ENCODE results near the gene CDRT15. TPM values are rescaled to one million over a fixed set of nuclear protein-coding genes. Genes with fewer than 3 reads are reported as not detected.
"Not testable (repeated sequence)": the region's sequence is repeated elsewhere in the genome, so short reads cannot be mapped to it uniquely, and the experiment has no call there.

CDRT15 gene
- total RNA-seq: not detected

DNA sequence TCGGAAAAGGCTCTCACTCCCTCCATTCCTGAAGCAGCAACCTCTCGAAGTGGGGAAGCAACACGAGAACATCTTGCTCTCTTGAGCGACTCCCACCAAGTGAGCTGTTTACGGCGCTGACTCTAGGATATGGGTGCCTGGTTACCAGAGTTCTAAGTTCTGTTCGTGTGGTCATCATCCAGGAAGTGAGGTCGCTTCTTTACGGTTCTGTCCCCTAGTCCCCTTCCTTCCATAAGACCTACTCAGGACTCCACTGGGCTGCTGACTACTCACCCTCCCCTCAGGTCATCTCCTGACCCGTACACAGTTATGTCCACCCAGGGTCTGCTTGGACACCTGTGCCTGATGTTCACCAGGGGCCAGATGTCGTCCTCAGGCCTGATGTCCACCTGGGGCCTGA is at the start of gene CDRT15:
Gene CDRT15 (minus strand): TSS at position 101 of the 400 bp plus-strand sequence. CDS start 29 bp downstream, at position 72.
- H3K27me3 ChIP-seq; H3K27ac ChIP-seq; H3K9me3 ChIP-seq; intact Hi-C loops (cut with DNase I); H3K4me3 ChIP-seq (replicated peaks in 1 of 3); DNase-seq; H3K4me1 ChIP-seq; H3K36me3 ChIP-seq: not testable (repeated sequence)
- 93 to 94% methylated on average over 9 of the region's 11 CpGs for WGBS, 2 donors

DNA sequence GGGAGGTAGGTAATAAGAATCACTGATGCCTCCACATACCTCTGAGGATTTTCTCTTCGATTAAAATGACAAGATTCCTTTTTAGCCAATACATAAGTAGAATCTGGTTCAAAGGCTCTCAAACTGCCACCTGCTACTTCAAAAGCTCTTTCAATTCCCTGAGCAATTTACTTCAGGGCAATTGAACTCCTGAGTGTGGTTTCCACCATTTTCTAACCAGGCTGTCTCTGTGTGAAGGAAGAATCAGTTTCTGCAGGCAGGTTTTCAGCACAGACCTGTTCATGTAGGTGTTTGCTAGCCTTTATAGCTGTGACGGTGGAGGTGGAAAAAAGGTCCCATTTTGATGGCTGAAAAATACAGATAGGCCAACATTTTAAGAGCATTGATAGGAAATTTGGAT is 46.1 kb upstream of the CDRT15 start:
- H3K9me3 ChIP-seq: no peaks in the 10 kb centered on the region
- intact Hi-C loops (cut with DNase I): no loop called here
- TF ChIP-seq POLR2A (IDR thresholded peaks at IDR 0.05): no peak
- TF ChIP-seq, protein P1, sequence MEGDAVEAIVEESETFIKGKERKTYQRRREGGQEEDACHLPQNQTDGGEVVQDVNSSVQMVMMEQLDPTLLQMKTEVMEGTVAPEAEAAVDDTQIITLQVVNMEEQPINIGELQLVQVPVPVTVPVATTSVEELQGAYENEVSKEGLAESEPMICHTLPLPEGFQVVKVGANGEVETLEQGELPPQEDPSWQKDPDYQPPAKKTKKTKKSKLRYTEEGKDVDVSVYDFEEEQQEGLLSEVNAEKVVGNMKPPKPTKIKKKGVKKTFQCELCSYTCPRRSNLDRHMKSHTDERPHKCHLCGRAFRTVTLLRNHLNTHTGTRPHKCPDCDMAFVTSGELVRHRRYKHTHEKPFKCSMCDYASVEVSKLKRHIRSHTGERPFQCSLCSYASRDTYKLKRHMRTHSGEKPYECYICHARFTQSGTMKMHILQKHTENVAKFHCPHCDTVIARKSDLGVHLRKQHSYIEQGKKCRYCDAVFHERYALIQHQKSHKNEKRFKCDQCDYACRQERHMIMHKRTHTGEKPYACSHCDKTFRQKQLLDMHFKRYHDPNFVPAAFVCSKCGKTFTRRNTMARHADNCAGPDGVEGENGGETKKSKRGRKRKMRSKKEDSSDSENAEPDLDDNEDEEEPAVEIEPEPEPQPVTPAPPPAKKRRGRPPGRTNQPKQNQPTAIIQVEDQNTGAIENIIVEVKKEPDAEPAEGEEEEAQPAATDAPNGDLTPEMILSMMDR (IDR thresholded peaks at IDR 0.05): no peak
- H3K27me3 ChIP-seq: no peaks in the 10 kb centered on the region
- no peaks in the 10 kb centered on the region for H3K36me3 ChIP-seq
- 30 to 51% methylated on average over 2 of the region's 2 CpGs for WGBS, 2 donors
- no peaks in the 10 kb centered on the region for H3K4me1 ChIP-seq
- H3K4me3 ChIP-seq (replicated peaks in 1 of 3): no peak overlapping the region
- no peak for DNase-seq
- no peak overlapping the region for H3K27ac ChIP-seq

DNA sequence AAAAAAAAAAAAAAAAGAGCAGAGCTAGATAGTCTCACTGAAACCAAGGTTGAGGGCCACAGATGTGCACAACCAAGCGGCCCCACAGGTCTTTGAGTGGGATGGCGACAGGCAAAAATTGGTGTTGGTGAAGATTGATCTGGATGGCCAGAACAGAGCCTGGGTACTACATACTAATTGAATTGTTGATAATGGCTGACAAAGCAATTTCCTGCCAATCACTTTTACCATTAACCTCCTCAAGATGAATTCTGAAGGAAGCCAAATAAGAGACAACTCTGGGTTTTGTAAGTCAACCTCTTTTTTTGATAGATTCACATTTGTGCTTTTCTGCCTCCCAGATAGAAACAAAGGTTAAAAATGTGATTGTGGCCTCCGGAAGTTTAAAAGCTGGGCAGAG is 44.9 kb upstream of the CDRT15 start:
- H3K27me3 ChIP-seq: no peaks in the 10 kb centered on the region
- H3K4me1 ChIP-seq: no peaks in the 10 kb centered on the region
- intact Hi-C loops (cut with DNase I): no loop called here
- no peak for TF ChIP-seq POLR2A (IDR thresholded peaks at IDR 0.05)
- TF ChIP-seq, protein P1 (IDR thresholded peaks at IDR 0.05): no peak
- H3K27ac ChIP-seq: no peak overlapping the region
- DNase-seq: no peak
- no peak overlapping the region for H3K4me3 ChIP-seq (replicated peaks in 1 of 3)
- no peaks in the 10 kb centered on the region for H3K9me3 ChIP-seq
- 83 to 90% methylated on average over 3 of the region's 3 CpGs for WGBS, 2 donors
- no peaks in the 10 kb centered on the region for H3K36me3 ChIP-seq

DNA sequence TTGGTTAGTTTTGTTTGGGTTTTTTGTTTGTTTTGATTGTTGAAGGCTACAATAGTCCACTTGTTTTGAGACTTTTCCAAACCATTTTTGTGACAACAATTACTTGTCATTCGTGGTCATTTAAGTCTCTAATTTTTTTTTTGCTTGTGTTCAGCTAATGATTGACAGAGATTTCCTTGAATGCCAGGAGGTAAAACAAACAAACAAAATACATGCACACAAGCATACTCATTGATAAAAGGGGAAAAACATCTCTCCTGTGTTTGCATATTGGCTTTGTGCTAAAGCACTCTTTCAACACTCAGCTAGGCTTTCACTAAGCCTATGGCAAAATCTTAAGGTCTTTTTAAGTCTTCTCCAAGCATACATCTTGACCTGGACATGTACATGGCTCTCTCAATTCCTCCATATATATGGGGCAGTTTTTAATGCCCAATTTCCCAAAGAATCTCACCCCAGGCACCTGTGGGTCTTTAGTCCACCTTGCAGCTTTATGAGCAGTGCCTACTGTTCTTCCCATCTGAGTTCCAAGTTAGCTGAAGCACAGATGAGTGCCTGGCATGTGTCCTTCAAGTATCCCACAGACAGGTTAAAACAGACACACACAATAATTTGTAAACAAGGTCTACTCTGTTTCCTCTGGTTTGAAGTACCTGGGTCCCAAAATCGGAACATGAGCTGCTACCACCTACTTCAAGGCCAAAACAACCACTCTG is 40.0 kb upstream of the CDRT15 start:
- TF ChIP-seq, protein P1 (IDR thresholded peaks at IDR 0.05): no peak
- TF ChIP-seq POLR2A (IDR thresholded peaks at IDR 0.05): no peak
- no peak overlapping the region for H3K27ac ChIP-seq
- no peak for DNase-seq
- no peaks in the 10 kb centered on the region for H3K4me1 ChIP-seq
- no peaks in the 10 kb centered on the region for H3K27me3 ChIP-seq
- no peak overlapping the region for H3K4me3 ChIP-seq (replicated peaks in 1 of 3)
- intact Hi-C loops (cut with DNase I): no loop called here
- H3K9me3 ChIP-seq: no peaks in the 10 kb centered on the region
- WGBS, 2 donors: 43 to 60% methylated on average over 2 of the region's 2 CpGs
- no peaks in the 10 kb centered on the region for H3K36me3 ChIP-seq

DNA sequence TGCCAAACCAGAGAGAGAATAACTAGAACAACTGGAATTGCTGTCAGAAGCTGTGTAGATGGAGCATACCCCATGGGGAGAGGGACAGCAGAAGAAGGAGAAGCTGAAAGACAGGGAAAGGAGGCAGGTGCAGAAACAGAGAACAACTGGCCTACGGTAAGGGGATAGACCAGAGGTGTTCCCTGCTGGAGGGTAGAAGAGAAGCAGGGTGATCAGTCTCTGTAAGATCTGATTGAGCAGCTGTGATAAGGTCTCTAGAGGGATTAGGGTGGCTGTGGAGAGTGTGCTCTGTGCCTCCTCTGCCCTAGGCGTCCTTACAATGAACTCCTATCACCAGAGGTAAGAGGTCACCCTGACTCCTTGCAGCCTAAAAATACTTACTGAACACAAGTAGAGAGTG is 33.8 kb upstream of the CDRT15 start:
- intact Hi-C loops (cut with DNase I): no loop called here
- no peak overlapping the region for H3K4me3 ChIP-seq (replicated peaks in 1 of 3)
- DNase-seq: no peak
- H3K36me3 ChIP-seq: no peaks in the 10 kb centered on the region
- 37 to 63% methylated on average over 2 of the region's 2 CpGs for WGBS, 2 donors
- no peaks in the 10 kb centered on the region for H3K4me1 ChIP-seq
- no peak for TF ChIP-seq POLR2A (IDR thresholded peaks at IDR 0.05)
- TF ChIP-seq, protein P1 (IDR thresholded peaks at IDR 0.05): no peak
- no peaks in the 10 kb centered on the region for H3K9me3 ChIP-seq
- H3K27me3 ChIP-seq: no peaks in the 10 kb centered on the region
- no peak overlapping the region for H3K27ac ChIP-seq
